ENCODE measurements around the gene NSUN5. TPM values are rescaled to one million over a fixed set of nuclear protein-coding genes. Genes with fewer than 3 reads are reported as not detected.

NSUN5 gene
- total and polyA plus RNA-seq, 8 donors = 14.5 to 26.0 (median 17.5) TPM

- Histone ChIP-seq H3K27ac (no peak overlapping the region), H3K27me3 (peaks cover 0 to 7% of the 10 kb centered on the region in 2 donors), H3K4me1 (no peaks in the 10 kb centered on the region), H3K4me3 (no peak overlapping the region), H3K9me3 (no peaks in the 10 kb centered on the region), H3K36me3 (no peaks in the 10 kb centered on the region)
- intact Hi-C loops (cut with DNase I) = loop anchor here in 1 of 2 donors (10.0 kb wide), 1 partner anchor 104 kb away; no protein-coding TSS in a partner anchor
- no peak for DNase-seq
- no peak for ATAC-seq
- no peak for TF ChIP-seq CTCF (IDR thresholded peaks at IDR 0.05)
Measured at GRCh38 chr7:73340514-73340913, 31.9 kb upstream of the NSUN5 start.

GRCh38 chr7:73338321-73338720 is 29.7 kb upstream of the NSUN5 start:
- Histone ChIP-seq H3K27ac (no peak overlapping the region), H3K4me1 (no peaks in the 10 kb centered on the region), H3K36me3 (no peaks in the 10 kb centered on the region), H3K4me3 (no peak overlapping the region), H3K9me3 (no peaks in the 10 kb centered on the region), H3K27me3 (peaks cover 0 to 7% of the 10 kb centered on the region in 2 donors)
- TF ChIP-seq CTCF (IDR thresholded peaks at IDR 0.05) = no peak
- intact Hi-C loops (cut with DNase I) = no loop called here
- DNase-seq (peak in 2 of 4 donors; percentile 17 to 40), ATAC-seq (no peak)

GRCh38 chr7:73332447-73332846 is 23.8 kb upstream of the NSUN5 start:
- DNase-seq (no peak), ATAC-seq (peak; percentile 69)
- TF ChIP-seq CTCF (IDR thresholded peaks at IDR 0.05) = no peak
- H3K4me1 ChIP-seq = no peaks in the 10 kb centered on the region
- H3K27ac ChIP-seq = no peak overlapping the region
- no peaks in the 10 kb centered on the region for H3K27me3 ChIP-seq
- intact Hi-C loops (cut with DNase I) = no loop called here
- no peaks in the 10 kb centered on the region for H3K36me3 ChIP-seq
- H3K4me3 ChIP-seq = no peak overlapping the region
- H3K9me3 ChIP-seq = no peaks in the 10 kb centered on the region

DNA sequence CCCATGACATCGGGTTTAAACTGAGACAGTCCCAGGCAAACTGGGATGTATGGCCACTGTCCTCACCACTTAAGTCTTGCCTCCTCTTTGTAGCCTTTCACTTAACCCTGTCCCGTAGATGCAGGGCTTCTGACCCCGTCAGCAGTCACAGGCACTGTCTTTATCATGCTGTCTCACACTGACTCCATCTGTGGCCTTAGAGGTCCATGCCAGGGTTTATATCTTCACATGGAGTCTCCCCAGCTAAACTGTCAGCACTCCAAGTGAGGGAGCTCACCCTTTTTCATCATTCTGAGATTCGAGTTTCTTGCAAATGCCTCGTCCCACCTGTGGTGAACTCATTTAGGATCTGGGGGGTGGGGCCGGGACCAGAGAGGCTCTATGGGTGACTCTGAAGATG is 22.1 kb upstream of the NSUN5 start:
- intact Hi-C loops (cut with DNase I) = no loop called here
- Histone ChIP-seq H3K36me3 (no peaks in the 10 kb centered on the region), H3K27ac (no peak overlapping the region), H3K9me3 (no peaks in the 10 kb centered on the region), H3K27me3 (no peaks in the 10 kb centered on the region), H3K4me1 (no peaks in the 10 kb centered on the region), H3K4me3 (no peak overlapping the region)
- DNase-seq (no peak), ATAC-seq (no peak)
- no peak for TF ChIP-seq CTCF (IDR thresholded peaks at IDR 0.05)

- H3K27me3 ChIP-seq = no peaks in the 10 kb centered on the region
- H3K36me3 ChIP-seq = no peaks in the 10 kb centered on the region
- H3K9me3 ChIP-seq = no peaks in the 10 kb centered on the region
- DNase-seq (no peak), ATAC-seq (peak; percentile 47)
- intact Hi-C loops (cut with DNase I) = no loop called here
- H3K27ac ChIP-seq = no peak overlapping the region
- no peaks in the 10 kb centered on the region for H3K4me1 ChIP-seq
- H3K4me3 ChIP-seq = no peak overlapping the region
- no peak for TF ChIP-seq CTCF (IDR thresholded peaks at IDR 0.05)
Measured at GRCh38 chr7:73329861-73330581, 21.4 kb upstream of the NSUN5 start.
